ENCODE measurements around the gene ACVR1.

- no peak for TF ChIP-seq RARB (CRISPR knock-in tag; IDR thresholded peaks at IDR 0.05)
- TF ChIP-seq TCF4 (CRISPR knock-in tag; IDR thresholded peaks at IDR 0.05; ENCODE audit: borderline replicate concordance), result no peak
- TF ChIP-seq, protein P1, sequence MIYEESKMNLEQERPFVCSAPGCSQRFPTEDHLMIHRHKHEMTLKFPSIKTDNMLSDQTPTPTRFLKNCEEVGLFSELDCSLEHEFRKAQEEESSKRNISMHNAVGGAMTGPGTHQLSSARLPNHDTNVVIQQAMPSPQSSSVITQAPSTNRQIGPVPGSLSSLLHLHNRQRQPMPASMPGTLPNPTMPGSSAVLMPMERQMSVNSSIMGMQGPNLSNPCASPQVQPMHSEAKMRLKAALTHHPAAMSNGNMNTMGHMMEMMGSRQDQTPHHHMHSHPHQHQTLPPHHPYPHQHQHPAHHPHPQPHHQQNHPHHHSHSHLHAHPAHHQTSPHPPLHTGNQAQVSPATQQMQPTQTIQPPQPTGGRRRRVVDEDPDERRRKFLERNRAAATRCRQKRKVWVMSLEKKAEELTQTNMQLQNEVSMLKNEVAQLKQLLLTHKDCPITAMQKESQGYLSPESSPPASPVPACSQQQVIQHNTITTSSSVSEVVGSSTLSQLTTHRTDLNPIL (CRISPR knock-in tag; IDR thresholded peaks at IDR 0.05; ENCODE audit: low read depth), result no peak
- no peak for TF ChIP-seq ZFP30 (CRISPR knock-in tag; IDR thresholded peaks at IDR 0.05)
These were observed 18.7 kb upstream of the ACVR1 start for GRCh38 chr2:157894694-157895435.

All from SK-N-SH treated with all-trans-retinoic acid at 6 μM for 48 hours (cell line).